ENCODE measurements around the gene CTSF.

CTSF gene

GRCh38 chr11:66555416-66555815, 13.0 kb downstream of the CTSF start:
- Histone ChIP-seq H3K4me1 (ENCODE audit: control insufficient read depth in 1 of 2, insufficient read depth in 2 of 2, low read length in 2 of 2) (peaks cover 0 to 9% of the 10 kb centered on the region in 2 donors), H3K36me3 (ENCODE audit: control insufficient read depth in 1 of 2, insufficient read depth in 2 of 2, low read length in 2 of 2) (no peaks in the 10 kb centered on the region), H3K27ac (ENCODE audit: low read length) (no peak overlapping the region), H3K9me3 (ENCODE audit: control insufficient read depth in 1 of 2, low read length in 2 of 2) (no peaks in the 10 kb centered on the region), H3K27me3 (ENCODE audit: low read depth, low read length) (no peaks in the 10 kb centered on the region), H3K4me3 (ENCODE audit: low read depth in 1 of 2, low read length in 2 of 2) (no peak overlapping the region)

GRCh38 chr11:66554602-66555001, 13.8 kb downstream of the CTSF start:
- peaks cover 0 to 9% of the 10 kb centered on the region in 2 donors for H3K4me1 ChIP-seq (ENCODE audit: control insufficient read depth in 1 of 2, insufficient read depth in 2 of 2, low read length in 2 of 2)
- H3K9me3 ChIP-seq (ENCODE audit: control insufficient read depth in 1 of 2, low read length in 2 of 2), result no peaks in the 10 kb centered on the region
- H3K27me3 ChIP-seq (ENCODE audit: low read depth, low read length), result no peaks in the 10 kb centered on the region
- H3K27ac ChIP-seq (ENCODE audit: low read length), result no peak overlapping the region
- no peak overlapping the region for H3K4me3 ChIP-seq (ENCODE audit: low read depth in 1 of 2, low read length in 2 of 2)
- H3K36me3 ChIP-seq (ENCODE audit: control insufficient read depth in 1 of 2, insufficient read depth in 2 of 2, low read length in 2 of 2), result no peaks in the 10 kb centered on the region

- no peak overlapping the region for H3K4me3 ChIP-seq (ENCODE audit: low read depth in 1 of 2, low read length in 2 of 2)
- no peaks in the 10 kb centered on the region for H3K36me3 ChIP-seq (ENCODE audit: control insufficient read depth in 1 of 2, insufficient read depth in 2 of 2, low read length in 2 of 2)
- H3K9me3 ChIP-seq (ENCODE audit: control insufficient read depth in 1 of 2, low read length in 2 of 2), result no peaks in the 10 kb centered on the region
- no peaks in the 10 kb centered on the region for H3K27me3 ChIP-seq (ENCODE audit: low read depth, low read length)
- peaks cover 0 to 5% of the 10 kb centered on the region in 2 donors for H3K4me1 ChIP-seq (ENCODE audit: control insufficient read depth in 1 of 2, insufficient read depth in 2 of 2, low read length in 2 of 2)
- H3K27ac ChIP-seq (ENCODE audit: low read length), result no peak overlapping the region
Observed at GRCh38 chr11:66550887-66551286, 17.5 kb downstream of the CTSF start.

- Histone ChIP-seq H3K27ac (ENCODE audit: low read length) (no peak overlapping the region), H3K27me3 (ENCODE audit: low read depth, low read length) (no peaks in the 10 kb centered on the region), H3K36me3 (ENCODE audit: control insufficient read depth in 1 of 2, insufficient read depth in 2 of 2, low read length in 2 of 2) (no peaks in the 10 kb centered on the region), H3K4me1 (ENCODE audit: control insufficient read depth in 1 of 2, insufficient read depth in 2 of 2, low read length in 2 of 2) (peaks cover 0 to 16% of the 10 kb centered on the region in 2 donors), H3K4me3 (ENCODE audit: low read depth in 1 of 2, low read length in 2 of 2) (no peak overlapping the region), H3K9me3 (ENCODE audit: control insufficient read depth in 1 of 2, low read length in 2 of 2) (no peaks in the 10 kb centered on the region)
Observed at GRCh38 chr11:66549696-66550095, 18.7 kb downstream of the CTSF start.

GRCh38 chr11:66548774-66549630, 19.4 kb downstream of the CTSF start:
- no peak overlapping the region for H3K27ac ChIP-seq (ENCODE audit: low read length)
- H3K9me3 ChIP-seq (ENCODE audit: control insufficient read depth in 1 of 2, low read length in 2 of 2), result no peaks in the 10 kb centered on the region
- no peaks in the 10 kb centered on the region for H3K36me3 ChIP-seq (ENCODE audit: control insufficient read depth in 1 of 2, insufficient read depth in 2 of 2, low read length in 2 of 2)
- H3K4me1 ChIP-seq (ENCODE audit: control insufficient read depth in 1 of 2, insufficient read depth in 2 of 2, low read length in 2 of 2), result peaks cover 4 to 17% of the 10 kb centered on the region in 2 donors
- no peak overlapping the region for H3K4me3 ChIP-seq (ENCODE audit: low read depth in 1 of 2, low read length in 2 of 2)
- no peaks in the 10 kb centered on the region for H3K27me3 ChIP-seq (ENCODE audit: low read depth, low read length)

- H3K27me3 ChIP-seq (ENCODE audit: low read depth, low read length), result no peaks in the 10 kb centered on the region
- peaks cover 5 to 25% of the 10 kb centered on the region in 2 donors for H3K4me1 ChIP-seq (ENCODE audit: control insufficient read depth in 1 of 2, insufficient read depth in 2 of 2, low read length in 2 of 2)
- no peak overlapping the region for H3K27ac ChIP-seq (ENCODE audit: low read length)
- H3K9me3 ChIP-seq (ENCODE audit: control insufficient read depth in 1 of 2, low read length in 2 of 2), result no peaks in the 10 kb centered on the region
- peaks cover 0 to 4% of the 10 kb centered on the region in 2 donors for H3K36me3 ChIP-seq (ENCODE audit: control insufficient read depth in 1 of 2, insufficient read depth in 2 of 2, low read length in 2 of 2)
- no peak overlapping the region for H3K4me3 ChIP-seq (ENCODE audit: low read depth in 1 of 2, low read length in 2 of 2)
Observed at GRCh38 chr11:66548041-66548440, 20.4 kb downstream of the CTSF start.

GRCh38 chr11:66547662-66548009, 20.8 kb downstream of the CTSF start:
- Histone ChIP-seq H3K4me1 (ENCODE audit: control insufficient read depth in 1 of 2, insufficient read depth in 2 of 2, low read length in 2 of 2) (peaks cover 5 to 26% of the 10 kb centered on the region in 2 donors), H3K9me3 (ENCODE audit: control insufficient read depth in 1 of 2, low read length in 2 of 2) (no peaks in the 10 kb centered on the region), H3K27me3 (ENCODE audit: low read depth, low read length) (no peaks in the 10 kb centered on the region), H3K4me3 (ENCODE audit: low read depth in 1 of 2, low read length in 2 of 2) (no peak overlapping the region), H3K36me3 (ENCODE audit: control insufficient read depth in 1 of 2, insufficient read depth in 2 of 2, low read length in 2 of 2) (peaks cover 0 to 8% of the 10 kb centered on the region in 2 donors), H3K27ac (ENCODE audit: low read length) (no peak overlapping the region)

- Histone ChIP-seq H3K27ac (ENCODE audit: low read length) (no peak overlapping the region), H3K36me3 (ENCODE audit: control insufficient read depth in 1 of 2, insufficient read depth in 2 of 2, low read length in 2 of 2) (peaks cover 0 to 13% of the 10 kb centered on the region in 2 donors), H3K27me3 (ENCODE audit: low read depth, low read length) (no peaks in the 10 kb centered on the region), H3K9me3 (ENCODE audit: control insufficient read depth in 1 of 2, low read length in 2 of 2) (no peaks in the 10 kb centered on the region), H3K4me1 (ENCODE audit: control insufficient read depth in 1 of 2, insufficient read depth in 2 of 2, low read length in 2 of 2) (peaks cover 5 to 29% of the 10 kb centered on the region in 2 donors), H3K4me3 (ENCODE audit: low read depth in 1 of 2, low read length in 2 of 2) (peak overlapping the region in 1 of 2 donors; percentile 85)
Observed at GRCh38 chr11:66546966-66547661, 21.3 kb downstream of the CTSF start.

GRCh38 chr11:66546368-66546965, 21.9 kb downstream of the CTSF start, which contains the start of gene ACTN3:
Gene ACTN3, plus strand, starts transcription at chr11:66546903. Its CDS starts 35 bp downstream, at chr11:66546938.
- Histone ChIP-seq H3K27ac (ENCODE audit: low read length) (peak within 1 kb of the TSS; percentile 14), H3K27me3 (ENCODE audit: low read depth, low read length) (no peaks in the 10 kb centered on the region), H3K36me3 (ENCODE audit: control insufficient read depth in 1 of 2, insufficient read depth in 2 of 2, low read length in 2 of 2) (peaks cover 0 to 20% of the 10 kb centered on the region in 2 donors), H3K4me3 (ENCODE audit: low read depth in 1 of 2, low read length in 2 of 2) (peak within 1 kb of the TSS; percentile 79 to 85), H3K9me3 (ENCODE audit: control insufficient read depth in 1 of 2, low read length in 2 of 2) (no peaks in the 10 kb centered on the region), H3K4me1 (ENCODE audit: control insufficient read depth in 1 of 2, insufficient read depth in 2 of 2, low read length in 2 of 2) (peaks cover 5 to 29% of the 10 kb centered on the region in 2 donors)

GRCh38 chr11:66545701-66546367, 22.6 kb downstream of the CTSF start, which contains the start of gene ZDHHC24:
Gene ZDHHC24, minus strand, starts transcription at chr11:66546048. Its CDS starts 45 bp downstream, at chr11:66546003.
- Histone ChIP-seq H3K27me3 (ENCODE audit: low read depth, low read length) (no peaks in the 10 kb centered on the region), H3K36me3 (ENCODE audit: control insufficient read depth in 1 of 2, insufficient read depth in 2 of 2, low read length in 2 of 2) (peaks cover 0 to 22% of the 10 kb centered on the region in 2 donors), H3K4me3 (ENCODE audit: low read depth in 1 of 2, low read length in 2 of 2) (peak within 1 kb of the TSS; percentile 79 to 85), H3K9me3 (ENCODE audit: control insufficient read depth in 1 of 2, low read length in 2 of 2) (no peaks in the 10 kb centered on the region), H3K4me1 (ENCODE audit: control insufficient read depth in 1 of 2, insufficient read depth in 2 of 2, low read length in 2 of 2) (peaks cover 5 to 29% of the 10 kb centered on the region in 2 donors), H3K27ac (ENCODE audit: low read length) (peak within 1 kb of the TSS; percentile 14)
